A673 (cell line): ENCODE data around the gene ADRA2C. TPM values are rescaled to one million over a fixed set of nuclear protein-coding genes. Genes with fewer than 3 reads are reported as not detected.

Experiments used
- BruUV-seq: library from RNA; stranded (reverse); fragments of 400-500 nt; replicated peaks from 2 replicates; lab custom pipeline; 2021; lab: Mats Ljungman, UMichigan
- CTCF ChIA-PET: fragments of 300-600 bp; sonication (Branson Sonifier 250); formaldehyde crosslinking; loops from one replicate; lab custom pipeline; 2022; ENCODE audit warnings: antibody characterized with exemption; lab: Charles Lee
- POLR2A ChIA-PET: fragments of 300-600 bp; sonication (Branson Sonifier 250); formaldehyde crosslinking; loops from one replicate; lab custom pipeline; 2022; ENCODE audit warnings: antibody characterized with exemption; ENCODE audit not compliant: low non-redundant PET; lab: Charles Lee
- DNase-seq: peaks from one replicate; pipeline ENCODE4 v3.0.0-alpha.2; 2015; ENCODE audit warnings: low spot score
- H3K27ac ChIP-seq: fragments of 200-600 bp; sonication (generic); 2 replicates; pipeline ENCODE4 v1.5.1; 2016; ENCODE audit warnings: mixed run types, low read depth, mild to moderate bottlenecking, mixed read lengths, antibody characterized with exemption, low read length; ENCODE audit not compliant: poor library complexity, severe bottlenecking
- H3K27me3 ChIP-seq: fragments of 200-600 bp; sonication (generic); replicated peaks from 2 replicates; pipeline ENCODE4 v1.6.1; 2017; ENCODE audit warnings: mixed run types, low read depth, mild to moderate bottlenecking, mixed read lengths, antibody characterized with exemption, low read length; ENCODE audit not compliant: insufficient read depth, poor library complexity
- H3K36me3 ChIP-seq: fragments of 200-600 bp; sonication (generic); 2 replicates; pipeline ENCODE4 v1.6.1; 2016; ENCODE audit warnings: mixed run types, mild to moderate bottlenecking, mixed read lengths, antibody characterized with exemption, low read length; ENCODE audit not compliant: insufficient read depth, poor library complexity, severe bottlenecking
- H3K4me1 ChIP-seq: fragments of 200-600 bp; sonication (generic); 2 replicates; pipeline ENCODE4 v1.6.1; 2017; ENCODE audit warnings: mixed run types, mild to moderate bottlenecking, mixed read lengths, antibody characterized with exemption, low read length; ENCODE audit not compliant: insufficient read depth, poor library complexity, severe bottlenecking
- H3K4me3 ChIP-seq: fragments of 200-600 bp; sonication (generic); 2 replicates; pipeline ENCODE4 v1.5.1; 2016; ENCODE audit warnings: low read depth, mixed run types, mild to moderate bottlenecking, mixed read lengths, low read length; ENCODE audit not compliant: poor library complexity, severe bottlenecking
- H3K9me3 ChIP-seq: fragments of 200-600 bp; sonication (generic); 2 replicates; pipeline ENCODE4 v1.6.1; 2016; ENCODE audit warnings: mixed run types, low read depth, mild to moderate bottlenecking, mixed read lengths, antibody characterized with exemption, low read length; ENCODE audit not compliant: poor library complexity, severe bottlenecking
- EZH2 ChIP-seq: fragments of 200-600 bp; sonication (generic); IDR thresholded peaks from 2 replicates; pipeline ENCODE4 v1.6.1; 2017; ENCODE audit warnings: borderline replicate concordance, low read depth, mild to moderate bottlenecking, mixed read lengths, antibody characterized with exemption, low read length; ENCODE audit not compliant: poor library complexity, severe bottlenecking
- intact Hi-C: fragments of 100-400 bp; cut with micrococcal nuclease; formaldehyde crosslinking; loops from one replicate; pipeline ENCODE4 v1.10.0; 2022; ENCODE audit not compliant: unreplicated experiment
- total RNA-seq: library from RNA; stranded (reverse); gene quantifications from 2 replicates; pipeline ENCODE4 v1.2.3, GENCODE V29; 2021
- TF ChIP-seq, protein P1 (sequence below): fragments of 300-800, 200-600 bp; sonication (generic); conservative IDR thresholded peaks from 2 replicates; pipeline ENCODE4 v1.5.1; 2017; ENCODE audit warnings: low read depth, mild to moderate bottlenecking, antibody characterized with exemption, low read length, moderate library complexity, mixed read lengths

ADRA2C gene
- total RNA-seq, 1 experiment from 2014 or later, result 14.8 TPM

DNA sequence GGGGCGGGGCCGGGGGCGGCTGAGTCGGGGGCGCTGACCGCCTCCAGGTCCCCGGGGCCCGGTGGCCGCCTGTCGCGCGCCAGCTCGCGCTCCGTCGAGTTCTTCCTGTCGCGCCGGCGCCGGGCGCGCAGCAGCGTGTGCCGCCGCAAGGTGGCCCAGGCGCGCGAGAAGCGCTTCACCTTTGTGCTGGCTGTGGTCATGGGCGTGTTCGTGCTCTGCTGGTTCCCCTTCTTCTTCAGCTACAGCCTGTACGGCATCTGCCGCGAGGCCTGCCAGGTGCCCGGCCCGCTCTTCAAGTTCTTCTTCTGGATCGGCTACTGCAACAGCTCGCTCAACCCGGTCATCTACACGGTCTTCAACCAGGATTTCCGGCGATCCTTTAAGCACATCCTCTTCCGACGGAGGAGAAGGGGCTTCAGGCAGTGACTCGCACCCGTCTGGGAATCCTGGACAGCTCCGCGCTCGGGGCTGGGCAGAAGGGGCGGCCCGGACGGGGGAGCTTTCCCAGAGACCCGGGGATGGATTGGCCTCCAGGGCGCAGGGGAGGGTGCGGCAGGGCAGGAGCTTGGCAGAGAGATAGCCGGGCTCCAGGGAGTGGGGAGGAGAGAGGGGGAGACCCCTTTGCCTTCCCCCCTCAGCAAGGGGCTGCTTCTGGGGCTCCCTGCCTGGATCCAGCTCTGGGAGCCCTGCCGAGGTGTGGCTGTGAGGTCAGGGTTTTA, 1.5 kb downstream of the ADRA2C start:
- DNase-seq, result no peak
- peaks cover 19% of the 10 kb centered on the region for H3K27me3 ChIP-seq
- no peaks in the 10 kb centered on the region for H3K36me3 ChIP-seq
- ChIA-PET CTCF (interaction anchor here (1.1 kb wide), 1 partner anchor 16 kb away, joined by 4 read pairs; no protein-coding TSS in a partner anchor), POLR2A (interaction anchor here (0.5 kb wide), 1 partner anchor 36 kb away, joined by 14 read pairs; no protein-coding TSS in a partner anchor)
- no peaks in the 10 kb centered on the region for H3K9me3 ChIP-seq
- no peak for TF ChIP-seq EZH2
- TF ChIP-seq, protein P1, sequence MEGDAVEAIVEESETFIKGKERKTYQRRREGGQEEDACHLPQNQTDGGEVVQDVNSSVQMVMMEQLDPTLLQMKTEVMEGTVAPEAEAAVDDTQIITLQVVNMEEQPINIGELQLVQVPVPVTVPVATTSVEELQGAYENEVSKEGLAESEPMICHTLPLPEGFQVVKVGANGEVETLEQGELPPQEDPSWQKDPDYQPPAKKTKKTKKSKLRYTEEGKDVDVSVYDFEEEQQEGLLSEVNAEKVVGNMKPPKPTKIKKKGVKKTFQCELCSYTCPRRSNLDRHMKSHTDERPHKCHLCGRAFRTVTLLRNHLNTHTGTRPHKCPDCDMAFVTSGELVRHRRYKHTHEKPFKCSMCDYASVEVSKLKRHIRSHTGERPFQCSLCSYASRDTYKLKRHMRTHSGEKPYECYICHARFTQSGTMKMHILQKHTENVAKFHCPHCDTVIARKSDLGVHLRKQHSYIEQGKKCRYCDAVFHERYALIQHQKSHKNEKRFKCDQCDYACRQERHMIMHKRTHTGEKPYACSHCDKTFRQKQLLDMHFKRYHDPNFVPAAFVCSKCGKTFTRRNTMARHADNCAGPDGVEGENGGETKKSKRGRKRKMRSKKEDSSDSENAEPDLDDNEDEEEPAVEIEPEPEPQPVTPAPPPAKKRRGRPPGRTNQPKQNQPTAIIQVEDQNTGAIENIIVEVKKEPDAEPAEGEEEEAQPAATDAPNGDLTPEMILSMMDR, result no peak
- no peak overlapping the region for H3K4me3 ChIP-seq
- no TSS peak for BruUV-seq
- H3K4me1 ChIP-seq, result peaks cover 8% of the 10 kb centered on the region
- no peak overlapping the region for H3K27ac ChIP-seq
- intact Hi-C loops, result no loop called here

DNA sequence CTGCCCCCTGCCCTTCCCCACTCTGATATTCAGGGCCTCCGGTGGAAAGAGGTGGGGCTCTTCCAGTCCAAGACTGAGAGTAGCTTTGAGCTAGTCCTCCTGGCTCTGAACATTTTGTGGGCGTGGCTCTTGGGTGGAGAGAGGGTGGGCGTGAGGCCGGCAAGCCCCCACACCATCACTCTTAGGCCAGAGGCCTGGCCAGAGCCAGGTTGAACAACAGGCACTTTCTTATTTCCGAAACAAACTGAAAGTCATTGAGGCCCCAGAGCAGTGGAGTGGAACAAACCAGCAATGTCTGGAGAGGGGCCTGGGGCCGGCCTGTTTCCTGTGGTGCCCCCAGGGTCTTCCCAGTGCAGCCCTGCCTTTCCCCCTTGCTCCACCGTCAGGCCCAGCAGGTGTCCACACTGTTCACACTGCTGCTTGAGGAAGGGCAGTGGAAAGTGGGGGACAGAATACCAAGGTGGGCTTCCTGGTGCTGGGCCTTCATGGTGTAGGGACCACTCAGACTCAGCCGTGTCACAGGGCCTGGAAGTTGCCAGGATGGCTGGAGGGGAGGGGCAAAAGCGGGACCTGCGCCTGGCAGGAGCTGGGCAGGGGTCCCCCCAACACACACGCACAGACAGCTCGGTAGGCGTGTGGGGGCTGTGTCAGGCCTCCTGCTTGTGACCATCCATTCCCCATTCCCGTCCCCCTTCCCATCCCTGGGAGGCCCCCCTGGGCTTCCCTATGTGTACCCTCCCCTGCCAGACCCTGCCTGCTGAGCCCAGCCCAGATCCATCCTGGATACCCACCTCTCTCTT, 2.9 kb downstream of the ADRA2C start:
- BruUV-seq, result no TSS peak
- ChIA-PET POLR2A (no interaction called here), CTCF (no interaction called here)
- no peak for TF ChIP-seq EZH2
- TF ChIP-seq, protein P1, result no peak
- no peaks in the 10 kb centered on the region for H3K36me3 ChIP-seq
- H3K27me3 ChIP-seq, result peaks cover 19% of the 10 kb centered on the region
- DNase-seq, result no peak
- H3K4me3 ChIP-seq, result no peak overlapping the region
- peaks cover 8% of the 10 kb centered on the region for H3K4me1 ChIP-seq
- intact Hi-C loops, result no loop called here
- H3K27ac ChIP-seq, result no peak overlapping the region
- H3K9me3 ChIP-seq, result no peaks in the 10 kb centered on the region

DNA sequence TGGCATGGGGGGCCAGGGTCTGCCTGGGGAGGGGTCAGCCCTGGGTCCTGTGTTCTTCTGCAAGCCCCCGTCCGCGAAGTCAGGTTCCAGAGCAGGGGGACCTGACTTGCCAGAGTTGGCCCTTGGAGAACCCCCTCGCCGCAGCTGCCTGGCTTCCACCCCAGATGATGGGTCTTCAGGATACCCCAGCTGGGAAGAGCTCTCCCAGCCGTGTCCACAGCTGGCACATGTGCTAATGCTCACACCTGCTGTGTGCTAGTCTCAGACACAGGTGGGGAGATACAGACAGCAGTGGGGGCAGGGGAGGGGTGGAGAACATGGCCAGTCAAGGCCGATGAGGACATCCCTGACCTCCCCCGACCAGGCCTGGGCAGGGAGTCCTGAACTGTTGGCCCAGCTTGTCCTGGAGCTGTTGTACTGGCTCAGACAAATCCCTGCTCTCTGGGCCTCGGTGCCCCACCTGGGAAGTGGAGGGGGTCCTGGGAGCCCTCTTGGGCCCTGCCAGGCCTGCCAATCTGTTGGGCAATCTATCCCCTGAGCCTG, 3.5 kb downstream of the ADRA2C start:
- Histone ChIP-seq H3K9me3 (no peaks in the 10 kb centered on the region), H3K27ac (no peak overlapping the region), H3K27me3 (peaks cover 21% of the 10 kb centered on the region), H3K4me3 (no peak overlapping the region), H3K36me3 (no peaks in the 10 kb centered on the region), H3K4me1 (peaks cover 8% of the 10 kb centered on the region)
- CTCF ChIA-PET, result interaction anchor here (0.6 kb wide), 1 partner anchor 12 kb away, joined by 8 read pairs; no protein-coding TSS in a partner anchor
- POLR2A ChIA-PET, result no interaction called here
- TF ChIP-seq EZH2, result no peak
- TF ChIP-seq, protein P1, result no peak
- no peak for DNase-seq
- BruUV-seq, result no TSS peak
- intact Hi-C loops, result no loop called here
